B cell (primary cell): ENCODE results near the gene MEAF6. TPM values are rescaled to one million over a fixed set of nuclear protein-coding genes. Genes with fewer than 3 reads are reported as not detected.

ENCODE experiments used
- ATAC-seq: fragments of 200-7000 bp; cut with Tn5 transposase; one replicate; pipeline ENCODE4 v1.10.0; 2021; ENCODE audit warnings: low read depth, mild to moderate bottlenecking, moderate number of reproducible peaks, moderate library complexity
- CTCF ChIA-PET: fragments of 350-600 bp; sonication (Branson Sonifier 250); formaldehyde crosslinking; loops from one replicate; lab custom pipeline; 2021; ENCODE audit warnings: antibody characterized with exemption, inconsistent platforms; lab: Charles Lee
- POLR2A ChIA-PET: fragments of 350-600 bp; sonication (Branson Sonifier 250); formaldehyde crosslinking; loops from one replicate; lab custom pipeline; 2021; ENCODE audit warnings: antibody characterized with exemption; lab: Charles Lee
- DNase-seq: peaks from one replicate; pipeline ENCODE4 v3.0.0; 2013
- H2AFZ ChIP-seq: 2 replicates; pipeline ENCODE4 v1.6.1; 2012; ENCODE audit warnings: mild to moderate bottlenecking, low read depth, low read length; ENCODE audit not compliant: insufficient read depth, poor library complexity, severe bottlenecking
- H3K27ac ChIP-seq, 2 donors: 1 replicate in 1 of 2; 2 replicates in 1 of 2; pipeline ENCODE4 v1.5.1; 2012 to 2013; ENCODE audit warnings: low read length in 2 of 2, mild to moderate bottlenecking in 2 of 2, moderate library complexity in 1 of 2
- H3K27me3 ChIP-seq, 4 experiments: fragments of 200-600 bp in 1 of 4; sonication (generic) in 1 of 4; replicated peaks in 1 of 4; 1 replicate in 2 of 4; 2 replicates in 2 of 4; pipeline versions ENCODE4 v1.6.1 to v1.7.0; 2013 to 2016; ENCODE audit warnings: low read length in 3 of 4, mild to moderate bottlenecking in 2 of 4, mixed read lengths in 1 of 4, moderate library complexity in 1 of 4; ENCODE audit not compliant: insufficient read depth in 4 of 4, control insufficient read depth in 3 of 4; ENCODE audit errors: control extremely low read depth in 1 of 4
- H3K36me3 ChIP-seq, 2 experiments: replicated peaks in 1 of 2; 1 replicate in 1 of 2; 2 replicates in 1 of 2; pipeline versions ENCODE4 v1.6.1 to v1.7.1; 2013; ENCODE audit warnings: low read length in 1 of 2; ENCODE audit not compliant: insufficient read depth in 2 of 2, control insufficient read depth in 1 of 2; ENCODE audit errors: control extremely low read depth in 1 of 2, extremely low read depth in 1 of 2
- H3K4me1 ChIP-seq, 2 donors: fragments of 200-600 bp in 1 of 2; sonication (generic) in 1 of 2; 1 replicate in 1 of 2; 2 replicates in 1 of 2; pipeline versions ENCODE4 v1.5.1 to v1.6.1; 2013 to 2017; ENCODE audit warnings: low read length in 2 of 2; ENCODE audit not compliant: control insufficient read depth in 2 of 2, insufficient read depth in 2 of 2
- H3K4me2 ChIP-seq: replicated peaks from 2 replicates; pipeline ENCODE3; 2012; ENCODE audit warnings: mild to moderate bottlenecking, low read depth, low read length; ENCODE audit not compliant: poor library complexity, severe bottlenecking
- H3K4me3 ChIP-seq, 5 experiments: fragments of 200-600 bp in 1 of 5; sonication (generic) in 1 of 5; 1 replicate in 3 of 5; 2 replicates in 2 of 5; pipeline versions ENCODE4 v1.5.1 to v1.7.0; 2011 to 2016; ENCODE audit warnings: low read length in 4 of 5, mild to moderate bottlenecking in 4 of 5, low read depth in 2 of 5, control low read depth in 1 of 5, moderate library complexity in 1 of 5; ENCODE audit not compliant: insufficient read depth in 1 of 5; ENCODE audit errors: control extremely low read depth in 1 of 5, extremely low read depth in 1 of 5
- H3K79me2 ChIP-seq: fragments of 200-600 bp; sonication (generic); one replicate; pipeline ENCODE4 v1.6.0; 2016; ENCODE audit warnings: low read length; ENCODE audit not compliant: control insufficient read depth, insufficient read depth
- H3K9ac ChIP-seq: fragments of 200-600 bp; sonication (generic); 2 replicates; pipeline ENCODE4 v1.6.1; 2017; ENCODE audit warnings: mild to moderate bottlenecking, low read length, moderate library complexity
- H3K9me3 ChIP-seq, 3 donors: one replicate each; pipeline versions ENCODE4 v1.6.1 to v1.7.1; 2013; ENCODE audit warnings: low read length in 2 of 3; ENCODE audit not compliant: control insufficient read depth in 2 of 3, insufficient read depth in 1 of 3; ENCODE audit errors: control extremely low read depth in 1 of 3
- H4K20me1 ChIP-seq: 2 replicates; pipeline ENCODE4 v1.6.0; 2012; ENCODE audit warnings: mild to moderate bottlenecking, low read length; ENCODE audit not compliant: insufficient read depth, control insufficient read depth, poor library complexity, severe bottlenecking
- H3K27ac Mint-ChIP-seq: one replicate; pipeline ENCODE4 v1.8.0; 2021; ENCODE audit warnings: mixed read lengths
- H3K27me3 Mint-ChIP-seq: one replicate; pipeline ENCODE4 v1.8.0; 2021; ENCODE audit warnings: mixed read lengths
- H3K4me1 Mint-ChIP-seq: one replicate; pipeline ENCODE4 v1.8.0; 2021; ENCODE audit warnings: mixed read lengths
- H3K4me3 Mint-ChIP-seq: one replicate; pipeline ENCODE4 v1.8.0; 2021; ENCODE audit warnings: mixed read lengths
- H3K9me3 Mint-ChIP-seq: one replicate; pipeline ENCODE4 v1.8.0; 2022; ENCODE audit warnings: mixed read lengths; ENCODE audit not compliant: insufficient read depth
- EZH2 ChIP-seq: IDR thresholded peaks from 2 replicates; pipeline ENCODE4 v1.6.1; 2012; ENCODE audit warnings: borderline replicate concordance, low read depth, mild to moderate bottlenecking, moderate library complexity, low read length; ENCODE audit not compliant: insufficient read depth, poor library complexity, severe bottlenecking
- WGBS: methylation state at CpG from one replicate; pipeline ENCODE4 v1.1.5; 2013; ENCODE audit warnings: missing lambda C conversion rate; ENCODE audit not compliant: insufficient coverage; 5-methylcytosine and 5-hydroxymethylcytosine counted together
- intact Hi-C: fragments of 100-400 bp; cut with micrococcal nuclease; formaldehyde crosslinking; loops from one replicate; pipeline ENCODE4 v1.10.0; 2022
- polyA plus RNA-seq: library from polyadenylated mRNA; depleted of rRNA; stranded (reverse); fragments of >200 nt; gene quantifications from 2 replicates; pipeline ENCODE4 v1.2.3, GENCODE V29; 2012
- total RNA-seq, 2 donors: library from RNA; stranded (reverse); fragments of 120-200 nt in 1 of 2; gene quantifications; 1 replicate in 1 of 2; 2 replicates in 1 of 2; pipeline versions ENCODE4 v1.2.3 to v1.2.4, GENCODE V29; 2013 to 2022
- TF ChIP-seq, protein P1 (sequence below): fragments of 200-600 bp; IDR thresholded peaks from one replicate; pipeline ENCODE4 v1.8.0; 2022; ENCODE audit warnings: antibody characterized with exemption, mild to moderate bottlenecking

MEAF6 gene
- total and polyA plus RNA-seq, 2 donors (not counting 1 experiment from before 2014, with no cell fraction given), result 52.5 to 84.2 TPM

- no peaks in the 10 kb centered on the region for H3K27me3 Mint-ChIP-seq
- ChIA-PET POLR2A (interaction anchor here (0.6 to 4.3 kb wide), 4 partner anchors 8 to 37 kb away, joined by 3 to 28 read pairs (median 6); partner anchors contain the start of gene MEAF6), CTCF (interaction anchor here (1.6 to 22.3 kb wide), 6 partner anchors 10 to 382 kb away, joined by 4 to 690 read pairs (median 17); partner anchors contain the start of genes MEAF6 and MTF1)
- Histone ChIP-seq H3K79me2 (peaks cover 79% of the 10 kb centered on the region), H3K9ac (peak overlapping the region; percentile 96), H3K27ac (peak overlapping the region; percentile 96 to 97), H3K9me3 (no peaks in the 10 kb centered on the region), H3K4me1 (peaks cover 39 to 77% of the 10 kb centered on the region in 2 donors), H3K4me3 (peak overlapping the region; percentile 94 to 99 (median 98)), H3K27me3 (no peaks in the 10 kb centered on the region), H4K20me1 (peaks cover 79% of the 10 kb centered on the region), H2AFZ (no peak overlapping the region), H3K4me2 (peak overlapping the region; percentile 92), H3K36me3 (peaks cover 0 to 70% of the 10 kb centered on the region in 2 experiments)
- intact Hi-C loops, result loop anchor here (5.0 to 10.0 kb wide), 4 partner anchors 119 to 1379 kb away; partner anchors contain the start of genes GNL2, RRAGC and STK40
- TF ChIP-seq, protein P1, sequence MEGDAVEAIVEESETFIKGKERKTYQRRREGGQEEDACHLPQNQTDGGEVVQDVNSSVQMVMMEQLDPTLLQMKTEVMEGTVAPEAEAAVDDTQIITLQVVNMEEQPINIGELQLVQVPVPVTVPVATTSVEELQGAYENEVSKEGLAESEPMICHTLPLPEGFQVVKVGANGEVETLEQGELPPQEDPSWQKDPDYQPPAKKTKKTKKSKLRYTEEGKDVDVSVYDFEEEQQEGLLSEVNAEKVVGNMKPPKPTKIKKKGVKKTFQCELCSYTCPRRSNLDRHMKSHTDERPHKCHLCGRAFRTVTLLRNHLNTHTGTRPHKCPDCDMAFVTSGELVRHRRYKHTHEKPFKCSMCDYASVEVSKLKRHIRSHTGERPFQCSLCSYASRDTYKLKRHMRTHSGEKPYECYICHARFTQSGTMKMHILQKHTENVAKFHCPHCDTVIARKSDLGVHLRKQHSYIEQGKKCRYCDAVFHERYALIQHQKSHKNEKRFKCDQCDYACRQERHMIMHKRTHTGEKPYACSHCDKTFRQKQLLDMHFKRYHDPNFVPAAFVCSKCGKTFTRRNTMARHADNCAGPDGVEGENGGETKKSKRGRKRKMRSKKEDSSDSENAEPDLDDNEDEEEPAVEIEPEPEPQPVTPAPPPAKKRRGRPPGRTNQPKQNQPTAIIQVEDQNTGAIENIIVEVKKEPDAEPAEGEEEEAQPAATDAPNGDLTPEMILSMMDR, result no peak
- no peak for TF ChIP-seq EZH2
- DNase-seq (no peak), ATAC-seq (no peak)
- WGBS, result 72% methylated on average over 5 of the region's 5 CpGs
- no peaks in the 10 kb centered on the region for H3K9me3 Mint-ChIP-seq
- H3K4me1 Mint-ChIP-seq, result peaks cover 65% of the 10 kb centered on the region
- H3K27ac Mint-ChIP-seq, result peak overlapping the region; percentile 98
- peak overlapping the region; percentile 100 for H3K4me3 Mint-ChIP-seq
Observed at GRCh38 chr1:37477946-37478345, 36.6 kb downstream of the MEAF6 start.
